ENCODE measurements around the gene PAN3.

Gene PAN3

DNA sequence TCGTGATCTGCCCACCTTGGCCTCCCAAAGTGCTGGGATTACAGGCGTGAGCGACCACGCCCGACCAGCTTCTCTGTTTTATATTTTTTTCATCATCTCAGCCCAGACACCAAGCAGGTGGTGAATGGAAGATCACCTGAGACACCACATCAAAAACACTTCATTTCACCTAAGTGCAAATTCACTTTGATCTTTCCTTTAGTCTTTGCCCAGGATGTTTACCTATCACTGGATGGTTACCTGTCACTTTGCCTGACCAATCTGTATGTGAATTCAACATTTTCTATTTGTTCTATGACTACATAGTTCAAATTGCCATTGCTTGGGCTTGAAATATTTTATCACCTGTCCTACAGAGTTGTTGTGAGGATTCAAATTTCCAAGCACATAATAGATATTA is 65.7 kb downstream of the PAN3 start:
- TF ChIP-seq TCF4 (CRISPR knock-in tag; IDR thresholded peaks at IDR 0.05; ENCODE audit: borderline replicate concordance) (no peak), ZFP3 (CRISPR knock-in tag; IDR thresholded peaks at IDR 0.05) (no peak), ZNF70 (CRISPR knock-in tag; IDR thresholded peaks at IDR 0.05) (no peak), ISL1 (CRISPR knock-in tag; IDR thresholded peaks at IDR 0.05) (no peak), ZC3H10 (CRISPR knock-in tag; IDR thresholded peaks at IDR 0.05) (no peak), CSDC2 (CRISPR knock-in tag; IDR thresholded peaks at IDR 0.05) (no peak), OSR1 (CRISPR knock-in tag; IDR thresholded peaks at IDR 0.05) (no peak), ZFP30 (CRISPR knock-in tag; IDR thresholded peaks at IDR 0.05) (no peak), TOX (CRISPR knock-in tag; IDR thresholded peaks at IDR 0.05; ENCODE audit: borderline replicate concordance) (no peak), PPARA (CRISPR knock-in tag; IDR thresholded peaks at IDR 0.05; ENCODE audit: borderline replicate concordance) (no peak)
- TF ChIP-seq, protein P1, sequence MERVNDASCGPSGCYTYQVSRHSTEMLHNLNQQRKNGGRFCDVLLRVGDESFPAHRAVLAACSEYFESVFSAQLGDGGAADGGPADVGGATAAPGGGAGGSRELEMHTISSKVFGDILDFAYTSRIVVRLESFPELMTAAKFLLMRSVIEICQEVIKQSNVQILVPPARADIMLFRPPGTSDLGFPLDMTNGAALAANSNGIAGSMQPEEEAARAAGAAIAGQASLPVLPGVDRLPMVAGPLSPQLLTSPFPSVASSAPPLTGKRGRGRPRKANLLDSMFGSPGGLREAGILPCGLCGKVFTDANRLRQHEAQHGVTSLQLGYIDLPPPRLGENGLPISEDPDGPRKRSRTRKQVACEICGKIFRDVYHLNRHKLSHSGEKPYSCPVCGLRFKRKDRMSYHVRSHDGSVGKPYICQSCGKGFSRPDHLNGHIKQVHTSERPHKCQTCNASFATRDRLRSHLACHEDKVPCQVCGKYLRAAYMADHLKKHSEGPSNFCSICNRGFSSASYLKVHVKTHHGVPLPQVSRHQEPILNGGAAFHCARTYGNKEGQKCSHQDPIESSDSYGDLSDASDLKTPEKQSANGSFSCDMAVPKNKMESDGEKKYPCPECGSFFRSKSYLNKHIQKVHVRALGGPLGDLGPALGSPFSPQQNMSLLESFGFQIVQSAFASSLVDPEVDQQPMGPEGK (CRISPR knock-in tag; IDR thresholded peaks at IDR 0.05; ENCODE audit: borderline replicate concordance): no peak
- TF ChIP-seq, protein P2, sequence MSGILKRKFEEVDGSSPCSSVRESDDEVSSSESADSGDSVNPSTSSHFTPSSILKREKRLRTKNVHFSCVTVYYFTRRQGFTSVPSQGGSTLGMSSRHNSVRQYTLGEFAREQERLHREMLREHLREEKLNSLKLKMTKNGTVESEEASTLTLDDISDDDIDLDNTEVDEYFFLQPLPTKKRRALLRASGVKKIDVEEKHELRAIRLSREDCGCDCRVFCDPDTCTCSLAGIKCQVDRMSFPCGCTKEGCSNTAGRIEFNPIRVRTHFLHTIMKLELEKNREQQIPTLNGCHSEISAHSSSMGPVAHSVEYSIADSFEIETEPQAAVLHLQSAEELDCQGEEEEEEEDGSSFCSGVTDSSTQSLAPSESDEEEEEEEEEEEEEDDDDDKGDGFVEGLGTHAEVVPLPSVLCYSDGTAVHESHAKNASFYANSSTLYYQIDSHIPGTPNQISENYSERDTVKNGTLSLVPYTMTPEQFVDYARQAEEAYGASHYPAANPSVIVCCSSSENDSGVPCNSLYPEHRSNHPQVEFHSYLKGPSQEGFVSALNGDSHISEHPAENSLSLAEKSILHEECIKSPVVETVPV (CRISPR knock-in tag; IDR thresholded peaks at IDR 0.05): no peak
- TF ChIP-seq, protein P3, sequence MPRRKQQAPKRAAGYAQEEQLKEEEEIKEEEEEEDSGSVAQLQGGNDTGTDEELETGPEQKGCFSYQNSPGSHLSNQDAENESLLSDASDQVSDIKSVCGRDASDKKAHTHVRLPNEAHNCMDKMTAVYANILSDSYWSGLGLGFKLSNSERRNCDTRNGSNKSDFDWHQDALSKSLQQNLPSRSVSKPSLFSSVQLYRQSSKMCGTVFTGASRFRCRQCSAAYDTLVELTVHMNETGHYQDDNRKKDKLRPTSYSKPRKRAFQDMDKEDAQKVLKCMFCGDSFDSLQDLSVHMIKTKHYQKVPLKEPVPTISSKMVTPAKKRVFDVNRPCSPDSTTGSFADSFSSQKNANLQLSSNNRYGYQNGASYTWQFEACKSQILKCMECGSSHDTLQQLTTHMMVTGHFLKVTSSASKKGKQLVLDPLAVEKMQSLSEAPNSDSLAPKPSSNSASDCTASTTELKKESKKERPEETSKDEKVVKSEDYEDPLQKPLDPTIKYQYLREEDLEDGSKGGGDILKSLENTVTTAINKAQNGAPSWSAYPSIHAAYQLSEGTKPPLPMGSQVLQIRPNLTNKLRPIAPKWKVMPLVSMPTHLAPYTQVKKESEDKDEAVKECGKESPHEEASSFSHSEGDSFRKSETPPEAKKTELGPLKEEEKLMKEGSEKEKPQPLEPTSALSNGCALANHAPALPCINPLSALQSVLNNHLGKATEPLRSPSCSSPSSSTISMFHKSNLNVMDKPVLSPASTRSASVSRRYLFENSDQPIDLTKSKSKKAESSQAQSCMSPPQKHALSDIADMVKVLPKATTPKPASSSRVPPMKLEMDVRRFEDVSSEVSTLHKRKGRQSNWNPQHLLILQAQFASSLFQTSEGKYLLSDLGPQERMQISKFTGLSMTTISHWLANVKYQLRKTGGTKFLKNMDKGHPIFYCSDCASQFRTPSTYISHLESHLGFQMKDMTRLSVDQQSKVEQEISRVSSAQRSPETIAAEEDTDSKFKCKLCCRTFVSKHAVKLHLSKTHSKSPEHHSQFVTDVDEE (CRISPR knock-in tag; IDR thresholded peaks at IDR 0.05): no peak
- TF ChIP-seq, protein P4, sequence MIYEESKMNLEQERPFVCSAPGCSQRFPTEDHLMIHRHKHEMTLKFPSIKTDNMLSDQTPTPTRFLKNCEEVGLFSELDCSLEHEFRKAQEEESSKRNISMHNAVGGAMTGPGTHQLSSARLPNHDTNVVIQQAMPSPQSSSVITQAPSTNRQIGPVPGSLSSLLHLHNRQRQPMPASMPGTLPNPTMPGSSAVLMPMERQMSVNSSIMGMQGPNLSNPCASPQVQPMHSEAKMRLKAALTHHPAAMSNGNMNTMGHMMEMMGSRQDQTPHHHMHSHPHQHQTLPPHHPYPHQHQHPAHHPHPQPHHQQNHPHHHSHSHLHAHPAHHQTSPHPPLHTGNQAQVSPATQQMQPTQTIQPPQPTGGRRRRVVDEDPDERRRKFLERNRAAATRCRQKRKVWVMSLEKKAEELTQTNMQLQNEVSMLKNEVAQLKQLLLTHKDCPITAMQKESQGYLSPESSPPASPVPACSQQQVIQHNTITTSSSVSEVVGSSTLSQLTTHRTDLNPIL (CRISPR knock-in tag; IDR thresholded peaks at IDR 0.05; ENCODE audit: low read depth): no peak
- ATAC-seq: no peak

DNA sequence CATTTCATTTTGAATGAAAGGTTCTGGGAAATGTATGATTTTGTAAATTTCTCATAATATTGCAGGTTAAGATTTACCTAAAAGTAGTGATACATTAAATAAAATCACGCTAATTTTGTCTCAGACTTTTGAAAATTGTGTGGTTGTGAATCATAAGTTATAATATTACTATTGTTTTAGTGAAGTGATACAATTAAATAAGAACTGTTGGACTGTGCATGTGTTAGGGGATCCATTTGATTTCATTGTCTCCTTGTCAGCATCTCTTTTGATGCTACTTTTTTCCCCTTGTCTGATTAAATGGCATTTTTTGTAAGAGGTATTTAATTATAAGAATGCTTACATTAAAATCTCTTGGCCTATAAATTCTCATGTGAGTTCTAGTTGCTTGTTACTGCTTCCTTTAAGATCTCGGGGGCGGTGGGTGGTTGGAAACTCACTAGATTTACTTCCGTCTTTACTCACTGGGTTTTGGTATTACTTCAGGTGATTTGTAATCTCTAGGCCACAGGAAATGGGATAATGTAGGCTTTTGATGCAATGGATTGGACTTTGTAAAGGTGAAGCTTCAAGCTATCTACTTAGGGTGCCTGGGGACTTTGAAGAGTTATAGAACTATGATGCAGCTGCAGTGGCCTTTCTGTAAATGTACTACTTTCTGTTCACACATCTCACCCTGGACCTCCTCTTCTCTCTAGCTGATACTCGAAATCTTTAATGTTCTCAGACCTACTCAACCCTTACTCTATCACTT is 66.5 kb downstream of the PAN3 start:
- no peak for ATAC-seq

More for the DNA sequence above, 66.5 kb downstream of the PAN3 start:
- no peak for TF ChIP-seq ZC3H10 (CRISPR knock-in tag; IDR thresholded peaks at IDR 0.05)
- TF ChIP-seq ZNF8 (CRISPR knock-in tag; IDR thresholded peaks at IDR 0.05): no peak
- no peak for TF ChIP-seq CSDC2 (CRISPR knock-in tag; IDR thresholded peaks at IDR 0.05)
- TF ChIP-seq OSR1 (CRISPR knock-in tag; IDR thresholded peaks at IDR 0.05): no peak
- TF ChIP-seq, protein P1 (CRISPR knock-in tag; IDR thresholded peaks at IDR 0.05; ENCODE audit: borderline replicate concordance): no peak
- TF ChIP-seq, protein P5, sequence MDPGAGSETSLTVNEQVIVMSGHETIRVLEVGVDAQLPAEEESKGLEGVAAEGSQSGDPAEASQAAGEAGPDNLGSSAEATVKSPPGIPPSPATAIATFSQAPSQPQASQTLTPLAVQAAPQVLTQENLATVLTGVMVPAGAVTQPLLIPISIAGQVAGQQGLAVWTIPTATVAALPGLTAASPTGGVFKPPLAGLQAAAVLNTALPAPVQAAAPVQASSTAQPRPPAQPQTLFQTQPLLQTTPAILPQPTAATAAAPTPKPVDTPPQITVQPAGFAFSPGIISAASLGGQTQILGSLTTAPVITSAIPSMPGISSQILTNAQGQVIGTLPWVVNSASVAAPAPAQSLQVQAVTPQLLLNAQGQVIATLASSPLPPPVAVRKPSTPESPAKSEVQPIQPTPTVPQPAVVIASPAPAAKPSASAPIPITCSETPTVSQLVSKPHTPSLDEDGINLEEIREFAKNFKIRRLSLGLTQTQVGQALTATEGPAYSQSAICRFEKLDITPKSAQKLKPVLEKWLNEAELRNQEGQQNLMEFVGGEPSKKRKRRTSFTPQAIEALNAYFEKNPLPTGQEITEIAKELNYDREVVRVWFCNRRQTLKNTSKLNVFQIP (CRISPR knock-in tag; IDR thresholded peaks at IDR 0.05; ENCODE audit: borderline replicate concordance, low read depth): no peak
- no peak for TF ChIP-seq SNAI2 (CRISPR knock-in tag; IDR thresholded peaks at IDR 0.05)
- no peak for TF ChIP-seq TOX (CRISPR knock-in tag; IDR thresholded peaks at IDR 0.05; ENCODE audit: borderline replicate concordance)
- no peak for TF ChIP-seq PPARA (CRISPR knock-in tag; IDR thresholded peaks at IDR 0.05; ENCODE audit: borderline replicate concordance)
- TF ChIP-seq, protein P2 (CRISPR knock-in tag; IDR thresholded peaks at IDR 0.05): no peak
- TF ChIP-seq ARNTL (CRISPR knock-in tag; IDR thresholded peaks at IDR 0.05; ENCODE audit: borderline replicate concordance, low read depth): no peak
- no peak for TF ChIP-seq ZFP30 (CRISPR knock-in tag; IDR thresholded peaks at IDR 0.05)
- TF ChIP-seq RARB (CRISPR knock-in tag; IDR thresholded peaks at IDR 0.05): no peak
- no peak for TF ChIP-seq ISL1 (CRISPR knock-in tag; IDR thresholded peaks at IDR 0.05)
- no peak for TF ChIP-seq ESRRG (CRISPR knock-in tag; IDR thresholded peaks at IDR 0.05)
- no peak for TF ChIP-seq ZNF70 (CRISPR knock-in tag; IDR thresholded peaks at IDR 0.05)
- TF ChIP-seq, protein P4 (CRISPR knock-in tag; IDR thresholded peaks at IDR 0.05; ENCODE audit: low read depth): no peak

All from SK-N-SH treated with all-trans-retinoic acid at 6 μM for 48 hours (cell line).